Ishikawa (cell line): ENCODE data around the gene MRPL14.
A peak's percentile ranks its signal among the peaks of the same experiment; 100 is the strongest.

Experiments used
- CEBPB ChIP-seq: IDR thresholded peaks from 2 replicates; pipeline ENCODE4 v1.6.1; 2012
- CREB1 ChIP-seq: IDR thresholded peaks from 2 replicates; pipeline ENCODE4 v1.6.1; 2012; ENCODE audit warnings: low read depth
- EGR1 ChIP-seq: IDR thresholded peaks from 2 replicates; pipeline ENCODE4 v1.6.1; 2012
- EP300 ChIP-seq: IDR thresholded peaks from 2 replicates; pipeline ENCODE4 v1.6.1; 2012; ENCODE audit warnings: borderline replicate concordance
- FOXM1 ChIP-seq: IDR thresholded peaks from 2 replicates; pipeline ENCODE4 v1.6.1; 2012; ENCODE audit warnings: low read depth, borderline replicate concordance
- NFIC ChIP-seq: IDR thresholded peaks from 2 replicates; pipeline ENCODE4 v1.6.1; 2012
- RAD21 ChIP-seq: IDR thresholded peaks from 2 replicates; pipeline ENCODE4 v1.6.1; 2012; ENCODE audit warnings: low read depth
- TAF1 ChIP-seq: IDR thresholded peaks from 2 replicates; pipeline ENCODE4 v1.6.1; 2012; ENCODE audit warnings: low read depth, mild to moderate bottlenecking
- TCF12 ChIP-seq: IDR thresholded peaks from 2 replicates; pipeline ENCODE4 v1.6.1; 2012; ENCODE audit warnings: low read depth
- TEAD4 ChIP-seq: IDR thresholded peaks from 2 replicates; pipeline ENCODE4 v1.6.1; 2012
- YY1 ChIP-seq: IDR thresholded peaks from 2 replicates; pipeline ENCODE4 v1.6.1; 2012; ENCODE audit warnings: low read depth
- ZBTB7A ChIP-seq: IDR thresholded peaks from 2 replicates; pipeline ENCODE4 v1.6.1; 2012; ENCODE audit warnings: low read depth
- TF ChIP-seq, protein P1 (sequence below): IDR thresholded peaks from 2 replicates; pipeline ENCODE4 v1.6.1; 2012
- TF ChIP-seq, protein P2 (sequence below): IDR thresholded peaks from 2 replicates; pipeline ENCODE4 v1.6.1; 2012
- TF ChIP-seq, protein P3 (sequence below): IDR thresholded peaks from 2 replicates; pipeline ENCODE4 v1.6.1; 2012; ENCODE audit warnings: low read depth, mild to moderate bottlenecking

Gene MRPL14

DNA sequence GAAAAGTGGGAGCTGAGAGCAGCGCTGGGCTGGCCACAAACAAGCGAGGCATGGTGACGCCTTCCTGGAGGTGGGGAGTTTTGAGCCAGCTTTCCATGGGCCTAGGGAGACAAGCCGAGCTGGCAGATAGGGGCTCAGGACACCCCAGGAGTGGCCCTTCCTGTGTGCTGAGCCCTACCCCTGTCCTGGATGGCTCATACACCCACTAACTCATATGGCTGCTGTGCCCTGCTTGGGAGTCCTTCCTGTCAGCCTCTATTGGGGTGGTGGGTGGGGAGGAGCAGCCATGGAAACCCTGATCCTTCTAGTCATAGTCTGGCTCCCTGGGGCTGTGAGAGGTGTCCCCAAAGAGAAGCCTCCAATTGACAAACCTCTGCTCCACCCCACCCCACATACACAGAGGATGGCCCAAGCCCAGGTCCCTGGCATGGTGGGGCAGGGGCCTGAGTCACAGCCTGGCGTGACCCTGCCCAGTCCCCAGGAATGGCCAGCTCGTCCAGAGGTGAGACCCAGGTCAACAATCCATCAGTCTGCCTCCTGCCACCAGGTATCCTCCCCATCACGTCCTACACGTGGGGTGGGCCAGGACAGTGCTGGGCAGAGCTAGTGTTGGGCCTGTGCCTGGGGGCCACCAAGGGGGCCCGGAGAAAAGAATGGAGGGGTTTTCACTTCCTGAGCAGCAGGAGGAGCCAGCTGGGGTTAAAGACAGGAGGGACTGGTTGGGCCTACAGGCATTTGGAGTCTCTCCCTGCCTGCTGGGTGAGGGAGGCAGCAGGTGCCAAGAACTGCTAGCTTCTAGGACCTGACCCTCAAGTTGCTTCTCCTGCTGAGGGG lies 52.2 kb downstream of the MRPL14 start:
- TF ChIP-seq CREB1 (no peak), TCF12 (no peak), FOXM1 (no peak), TEAD4 (no peak), EGR1 (no peak)
- TF ChIP-seq, protein P1, sequence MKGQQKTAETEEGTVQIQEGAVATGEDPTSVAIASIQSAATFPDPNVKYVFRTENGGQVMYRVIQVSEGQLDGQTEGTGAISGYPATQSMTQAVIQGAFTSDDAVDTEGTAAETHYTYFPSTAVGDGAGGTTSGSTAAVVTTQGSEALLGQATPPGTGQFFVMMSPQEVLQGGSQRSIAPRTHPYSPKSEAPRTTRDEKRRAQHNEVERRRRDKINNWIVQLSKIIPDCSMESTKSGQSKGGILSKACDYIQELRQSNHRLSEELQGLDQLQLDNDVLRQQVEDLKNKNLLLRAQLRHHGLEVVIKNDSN: no peak

DNA sequence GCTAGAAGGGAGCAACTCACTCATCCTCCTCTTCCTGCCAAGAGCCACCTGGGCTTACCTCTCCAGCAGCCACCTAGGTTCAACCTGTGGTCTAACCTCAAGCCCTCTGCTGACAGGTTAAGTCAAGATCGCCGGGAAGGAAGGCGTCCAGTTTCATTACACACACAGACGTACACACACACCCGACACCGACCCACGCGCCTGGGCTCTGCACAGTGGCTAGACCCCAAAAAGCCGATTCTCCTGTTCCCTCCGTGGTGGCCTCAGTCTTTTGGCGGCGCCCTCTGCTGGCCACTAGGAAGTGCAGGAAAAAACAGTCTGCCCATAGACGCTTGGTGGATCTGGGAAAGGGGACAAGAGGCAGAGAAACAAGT lies 52.8 kb downstream of the MRPL14 start:
- peak; percentile 84 for TF ChIP-seq RAD21
- TF ChIP-seq TAF1: no peak
- TF ChIP-seq NFIC: no peak
- TF ChIP-seq, protein P2, sequence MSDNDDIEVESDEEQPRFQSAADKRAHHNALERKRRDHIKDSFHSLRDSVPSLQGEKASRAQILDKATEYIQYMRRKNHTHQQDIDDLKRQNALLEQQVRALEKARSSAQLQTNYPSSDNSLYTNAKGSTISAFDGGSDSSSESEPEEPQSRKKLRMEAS: peak; percentile 21; the same call in 1 of the 2 replicates
- no peak for TF ChIP-seq TCF12

DNA sequence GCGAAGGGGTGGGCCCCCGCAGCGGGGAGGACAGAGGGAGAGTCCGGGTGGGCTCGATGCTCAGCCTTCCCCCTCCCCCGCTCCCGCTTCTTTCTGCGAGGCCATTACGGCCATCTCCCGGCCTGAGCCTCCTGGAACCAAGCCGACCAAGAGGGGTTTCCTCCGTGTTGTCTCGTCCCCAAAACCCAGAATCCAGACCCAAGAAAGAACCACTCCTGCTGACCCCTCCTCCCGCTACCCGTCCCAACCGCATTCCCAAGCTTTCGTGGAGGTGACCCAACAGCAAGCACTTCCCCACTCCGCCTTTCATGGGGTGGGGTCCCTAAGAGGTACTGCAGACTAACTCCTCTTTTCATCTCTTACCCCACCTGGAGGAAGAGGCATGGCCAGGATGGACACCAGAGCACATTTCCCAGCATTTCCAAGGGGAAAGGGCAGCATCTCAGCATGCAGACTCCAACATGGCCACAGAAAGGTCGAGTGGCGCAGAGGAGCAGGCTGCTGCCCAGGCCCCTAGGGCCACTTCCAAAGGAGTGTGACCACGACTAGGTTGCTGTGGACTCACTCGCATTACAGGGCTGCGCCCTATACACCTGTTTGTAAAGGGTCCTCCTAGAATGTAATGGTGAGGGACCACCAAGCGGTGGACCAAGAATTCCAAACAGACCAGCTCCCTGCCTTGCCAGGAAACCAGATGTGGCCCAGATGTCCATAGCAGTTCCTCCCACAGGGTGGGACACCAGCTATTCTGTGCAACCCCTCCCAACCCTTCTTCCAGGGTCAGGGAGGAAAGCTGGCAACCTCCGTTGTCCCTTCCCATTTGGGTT lies 53.4 kb downstream of the MRPL14 start:
- TF ChIP-seq ZBTB7A (peak; percentile 60; the same call in 1 of the 2 replicates), YY1 (peak; percentile 16), EGR1 (no peak)

DNA sequence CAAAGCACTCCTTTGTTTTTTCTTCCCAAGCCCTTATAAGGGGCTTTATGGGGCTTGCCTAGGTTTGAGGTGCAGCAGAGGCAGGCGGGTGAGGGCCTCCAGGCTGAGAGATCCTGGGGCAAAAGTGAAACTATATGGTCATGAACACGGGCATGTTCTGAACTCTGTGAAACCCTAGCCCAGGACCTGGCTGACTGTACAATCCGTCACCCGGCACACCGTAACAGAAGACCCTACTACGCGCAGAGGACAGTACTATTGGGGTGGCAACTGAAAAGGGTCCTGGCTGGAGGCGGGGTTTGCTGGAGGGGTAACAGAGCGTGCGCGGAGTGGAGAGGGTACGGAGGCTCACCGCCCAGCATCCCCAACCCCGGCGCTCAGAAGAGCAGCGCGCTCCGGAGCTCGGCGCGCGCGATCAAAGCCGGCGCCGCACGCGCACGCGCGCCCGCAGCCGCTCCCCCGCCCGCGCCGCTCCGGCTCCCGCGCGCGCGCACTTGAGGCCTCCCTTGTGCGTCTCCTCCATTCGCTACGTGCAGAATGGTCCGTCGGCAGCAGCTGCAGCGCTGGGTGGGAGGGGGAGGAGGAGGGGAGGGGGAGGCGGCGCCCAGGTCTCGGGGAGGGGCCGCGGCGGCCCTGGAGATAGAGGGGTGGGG lies 54.2 kb downstream of the MRPL14 start:
- TF ChIP-seq YY1: peak; percentile 69; the same call in 1 of the 2 replicates
- TF ChIP-seq ZBTB7A: peak; percentile 16; the same call in 1 of the 2 replicates
- TF ChIP-seq CEBPB: no peak

DNA sequence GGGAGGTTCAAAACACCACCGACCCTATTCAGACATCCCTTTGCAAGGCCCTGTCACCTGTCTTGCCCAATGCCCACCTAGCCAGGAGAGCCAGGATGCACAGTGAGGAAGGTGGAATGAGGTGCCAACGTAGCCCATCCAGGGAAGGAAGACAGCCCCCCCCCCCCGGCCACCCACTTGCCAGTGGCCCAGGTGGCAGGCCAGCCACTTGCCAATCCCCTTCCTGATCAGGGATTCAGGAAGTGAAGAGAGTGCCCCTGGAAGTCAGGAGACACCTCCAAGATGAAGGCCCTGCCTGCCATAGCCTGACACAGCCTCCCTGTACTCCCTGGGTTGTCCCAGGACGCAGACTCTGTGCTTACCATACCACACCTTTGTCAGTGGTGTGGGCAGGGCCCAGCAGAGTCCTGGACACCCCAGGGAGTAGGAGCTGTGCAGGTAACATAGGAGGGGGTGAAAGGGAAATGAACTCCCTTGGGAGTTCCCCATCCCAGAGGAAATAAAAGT lies 54.7 kb downstream of the MRPL14 start:
- TF ChIP-seq CEBPB: no peak
- TF ChIP-seq, protein P1: no peak
- no peak for TF ChIP-seq TEAD4
- no peak for TF ChIP-seq CREB1
- no peak for TF ChIP-seq RAD21
- TF ChIP-seq, protein P2: no peak
- TF ChIP-seq NFIC: no peak
- no peak for TF ChIP-seq YY1
- TF ChIP-seq ZBTB7A: no peak
- TF ChIP-seq EP300: no peak
- no peak for TF ChIP-seq TAF1
- TF ChIP-seq, protein P3, sequence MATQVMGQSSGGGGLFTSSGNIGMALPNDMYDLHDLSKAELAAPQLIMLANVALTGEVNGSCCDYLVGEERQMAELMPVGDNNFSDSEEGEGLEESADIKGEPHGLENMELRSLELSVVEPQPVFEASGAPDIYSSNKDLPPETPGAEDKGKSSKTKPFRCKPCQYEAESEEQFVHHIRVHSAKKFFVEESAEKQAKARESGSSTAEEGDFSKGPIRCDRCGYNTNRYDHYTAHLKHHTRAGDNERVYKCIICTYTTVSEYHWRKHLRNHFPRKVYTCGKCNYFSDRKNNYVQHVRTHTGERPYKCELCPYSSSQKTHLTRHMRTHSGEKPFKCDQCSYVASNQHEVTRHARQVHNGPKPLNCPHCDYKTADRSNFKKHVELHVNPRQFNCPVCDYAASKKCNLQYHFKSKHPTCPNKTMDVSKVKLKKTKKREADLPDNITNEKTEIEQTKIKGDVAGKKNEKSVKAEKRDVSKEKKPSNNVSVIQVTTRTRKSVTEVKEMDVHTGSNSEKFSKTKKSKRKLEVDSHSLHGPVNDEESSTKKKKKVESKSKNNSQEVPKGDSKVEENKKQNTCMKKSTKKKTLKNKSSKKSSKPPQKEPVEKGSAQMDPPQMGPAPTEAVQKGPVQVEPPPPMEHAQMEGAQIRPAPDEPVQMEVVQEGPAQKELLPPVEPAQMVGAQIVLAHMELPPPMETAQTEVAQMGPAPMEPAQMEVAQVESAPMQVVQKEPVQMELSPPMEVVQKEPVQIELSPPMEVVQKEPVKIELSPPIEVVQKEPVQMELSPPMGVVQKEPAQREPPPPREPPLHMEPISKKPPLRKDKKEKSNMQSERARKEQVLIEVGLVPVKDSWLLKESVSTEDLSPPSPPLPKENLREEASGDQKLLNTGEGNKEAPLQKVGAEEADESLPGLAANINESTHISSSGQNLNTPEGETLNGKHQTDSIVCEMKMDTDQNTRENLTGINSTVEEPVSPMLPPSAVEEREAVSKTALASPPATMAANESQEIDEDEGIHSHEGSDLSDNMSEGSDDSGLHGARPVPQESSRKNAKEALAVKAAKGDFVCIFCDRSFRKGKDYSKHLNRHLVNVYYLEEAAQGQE: no peak
- TF ChIP-seq FOXM1: no peak
- TF ChIP-seq EGR1: no peak
- TF ChIP-seq TCF12: no peak

DNA sequence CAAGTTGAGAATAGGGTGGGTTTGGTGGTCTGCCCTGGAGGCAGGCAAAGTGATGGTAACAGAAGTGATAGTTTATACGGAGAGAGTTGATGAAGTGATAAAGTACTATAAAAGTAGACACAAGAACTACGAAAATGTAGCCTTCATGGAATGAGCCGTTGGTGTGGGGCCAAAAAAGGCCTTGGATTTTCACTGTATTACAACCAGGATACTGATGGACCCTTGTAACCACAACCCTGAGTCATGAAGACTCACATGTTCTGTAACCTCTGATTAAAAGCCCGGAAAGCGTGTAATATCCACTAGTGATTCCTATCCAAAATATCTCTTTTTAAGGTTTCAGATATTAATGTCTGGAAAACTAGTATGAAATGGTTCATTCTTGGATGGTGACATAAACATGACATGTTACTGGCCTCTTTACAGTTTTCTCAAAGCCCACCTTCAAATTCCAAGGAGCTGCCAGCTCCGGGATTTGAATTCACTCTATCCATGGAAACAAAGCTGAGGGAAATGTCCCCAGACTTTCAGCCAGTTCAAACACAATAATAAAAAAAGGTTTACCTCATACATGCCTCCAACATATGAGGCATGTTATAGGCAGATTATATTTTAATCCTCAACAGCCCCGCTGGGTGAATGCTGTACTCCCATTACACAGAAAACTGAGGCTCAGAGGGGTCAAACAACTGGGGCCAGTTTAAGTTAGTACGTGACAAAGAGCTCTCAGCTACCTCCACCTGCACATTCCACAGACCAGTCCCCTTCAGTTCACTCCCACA lies 55.4 kb downstream of the MRPL14 start:
- no peak for TF ChIP-seq TCF12
- no peak for TF ChIP-seq TAF1
- TF ChIP-seq ZBTB7A: no peak
- TF ChIP-seq FOXM1: no peak
- TF ChIP-seq CREB1: no peak
- TF ChIP-seq NFIC: no peak
- TF ChIP-seq, protein P1: no peak
- TF ChIP-seq CEBPB: no peak
- TF ChIP-seq, protein P3: no peak
- TF ChIP-seq EP300: no peak
- no peak for TF ChIP-seq YY1
- TF ChIP-seq, protein P2: no peak
- no peak for TF ChIP-seq TEAD4
- no peak for TF ChIP-seq EGR1
- TF ChIP-seq RAD21: no peak
